Measurements from ENCODE around the gene THSD4. TPM values are rescaled to one million over a fixed set of nuclear protein-coding genes. Genes with fewer than 3 reads are reported as not detected.
"Not testable (repeated sequence)": the region's sequence is repeated elsewhere in the genome, so short reads cannot be mapped to it uniquely, and the experiment has no call there.

Gene THSD4
- polyA plus RNA-seq, 3 donors: 30.2 to 36.6 (median 36.3) TPM

GRCh38 chr15:71238926-71239325, 123.7 kb downstream of the THSD4 start:
- DNase-seq (ENCODE audit: extremely low read depth in 1 of 11, low read depth in 9 of 11, low spot score in 4 of 11): no peak

GRCh38 chr15:71239592-71240364, 124.5 kb downstream of the THSD4 start:
- no peak for DNase-seq (ENCODE audit: extremely low read depth in 1 of 11, low read depth in 9 of 11, low spot score in 4 of 11)

- no peak for DNase-seq (ENCODE audit: extremely low read depth in 1 of 11, low read depth in 9 of 11, low spot score in 4 of 11)
Measured at GRCh38 chr15:71242292-71242691, 127.0 kb downstream of the THSD4 start.

GRCh38 chr15:71244250-71244649, 129.0 kb downstream of the THSD4 start:
- no peak for DNase-seq (ENCODE audit: extremely low read depth in 1 of 11, low read depth in 9 of 11, low spot score in 4 of 11)

- DNase-seq (ENCODE audit: extremely low read depth in 1 of 11, low read depth in 9 of 11, low spot score in 4 of 11): no peak
Measured at GRCh38 chr15:71245588-71245987, 130.3 kb downstream of the THSD4 start.

GRCh38 chr15:71248386-71248785, 133.1 kb downstream of the THSD4 start:
- no peak for DNase-seq (ENCODE audit: extremely low read depth in 1 of 11, low read depth in 9 of 11, low spot score in 4 of 11)

GRCh38 chr15:71249986-71250385, 134.7 kb downstream of the THSD4 start:
- DNase-seq (ENCODE audit: extremely low read depth in 1 of 11, low read depth in 9 of 11, low spot score in 4 of 11): no peak

GRCh38 chr15:71250936-71251583, 135.8 kb downstream of the THSD4 start:
- no peak for DNase-seq (ENCODE audit: extremely low read depth in 1 of 11, low read depth in 9 of 11, low spot score in 4 of 11)

- DNase-seq (ENCODE audit: extremely low read depth in 1 of 11, low read depth in 9 of 11, low spot score in 4 of 11): no peak
Measured at GRCh38 chr15:71251584-71252043, 136.3 kb downstream of the THSD4 start.

- DNase-seq (ENCODE audit: extremely low read depth in 1 of 11, low read depth in 9 of 11, low spot score in 4 of 11): no peak
Measured at GRCh38 chr15:71252044-71252739, 136.9 kb downstream of the THSD4 start.

GRCh38 chr15:71252740-71253047, 137.4 kb downstream of the THSD4 start:
- DNase-seq (ENCODE audit: extremely low read depth in 1 of 11, low read depth in 9 of 11, low spot score in 4 of 11): no peak

- DNase-seq (ENCODE audit: extremely low read depth in 1 of 11, low read depth in 9 of 11, low spot score in 4 of 11): peak in 1 of 11 donors; percentile 51
Measured at GRCh38 chr15:71254491-71254890, 139.2 kb downstream of the THSD4 start.

GRCh38 chr15:71256934-71257664, 141.8 kb downstream of the THSD4 start:
- DNase-seq (ENCODE audit: extremely low read depth in 1 of 11, low read depth in 9 of 11, low spot score in 4 of 11): no peak

- DNase-seq (ENCODE audit: extremely low read depth in 1 of 11, low read depth in 9 of 11, low spot score in 4 of 11): no peak
Measured at GRCh38 chr15:71259866-71260265, 144.6 kb downstream of the THSD4 start.

- DNase-seq (ENCODE audit: extremely low read depth in 1 of 11, low read depth in 9 of 11, low spot score in 4 of 11): no peak
Measured at GRCh38 chr15:71261418-71261817, 146.1 kb downstream of the THSD4 start.

GRCh38 chr15:71261909-71262308, 146.6 kb downstream of the THSD4 start:
- peak in 3 of 11 donors; percentile 37 to 56 (median 52) for DNase-seq (ENCODE audit: extremely low read depth in 1 of 11, low read depth in 9 of 11, low spot score in 4 of 11)

GRCh38 chr15:71262599-71262998, 147.3 kb downstream of the THSD4 start:
- DNase-seq (ENCODE audit: extremely low read depth in 1 of 11, low read depth in 9 of 11, low spot score in 4 of 11): no peak

- DNase-seq (ENCODE audit: extremely low read depth in 1 of 11, low read depth in 9 of 11, low spot score in 4 of 11): not testable (repeated sequence)
Measured at GRCh38 chr15:71265606-71266005, 150.3 kb downstream of the THSD4 start.

GRCh38 chr15:71271327-71271726, 156.1 kb downstream of the THSD4 start:
- no peak for DNase-seq (ENCODE audit: extremely low read depth in 1 of 11, low read depth in 9 of 11, low spot score in 4 of 11)

All from renal cortex interstitium (tissue), 11 donors.